Activated effector memory CD4-positive, alpha-beta T cell treated with anti-CD3 and anti-CD28 coated beads, Interleukin-2, amount 50 U/mL, for 16 hours (primary cell): Measurements from ENCODE around the gene COP1.

Experiments used
- DNase-seq: peaks from one replicate; pipeline ENCODE4 v3.0.0-alpha.2; 2020

Gene COP1

DNA sequence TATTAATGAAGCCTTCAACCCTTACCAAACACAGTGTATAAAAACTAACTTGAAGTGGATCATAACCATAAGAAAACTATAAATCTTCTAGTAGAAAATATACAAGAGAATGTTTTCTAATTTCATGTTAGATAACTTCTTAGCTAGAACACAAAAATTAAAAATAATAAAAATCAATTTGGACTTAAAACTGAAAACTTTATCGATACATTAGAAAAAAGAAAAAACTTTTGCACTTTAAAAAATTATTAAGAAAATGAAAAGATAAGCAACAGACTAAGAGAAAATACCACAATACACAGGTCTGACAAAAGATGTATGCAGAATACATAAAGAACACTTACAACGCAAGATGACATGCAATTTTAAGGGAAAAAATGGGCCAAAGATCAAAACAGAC is 8.7 kb downstream of the COP1 start:
- no peak for DNase-seq

DNA sequence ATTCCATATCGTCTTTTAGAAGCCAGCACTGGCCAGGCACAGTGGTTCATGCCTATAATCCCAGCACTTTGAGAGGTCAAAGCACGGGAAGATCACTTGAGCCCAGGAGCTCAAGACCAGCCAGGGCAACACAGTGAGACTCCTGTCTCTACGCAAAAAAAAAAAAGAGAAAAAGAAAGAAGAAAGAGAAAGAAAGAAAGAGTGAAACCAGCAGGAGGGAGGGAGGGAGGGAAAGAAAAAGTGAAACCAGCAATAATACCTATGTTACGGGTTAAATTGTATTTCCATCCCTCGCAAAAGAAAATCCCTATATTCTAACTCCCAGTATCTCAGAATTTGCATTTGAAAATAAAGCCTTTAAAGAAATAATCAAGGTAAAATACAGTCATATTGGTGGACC is 10.4 kb downstream of the COP1 start:
- DNase-seq: no peak

DNA sequence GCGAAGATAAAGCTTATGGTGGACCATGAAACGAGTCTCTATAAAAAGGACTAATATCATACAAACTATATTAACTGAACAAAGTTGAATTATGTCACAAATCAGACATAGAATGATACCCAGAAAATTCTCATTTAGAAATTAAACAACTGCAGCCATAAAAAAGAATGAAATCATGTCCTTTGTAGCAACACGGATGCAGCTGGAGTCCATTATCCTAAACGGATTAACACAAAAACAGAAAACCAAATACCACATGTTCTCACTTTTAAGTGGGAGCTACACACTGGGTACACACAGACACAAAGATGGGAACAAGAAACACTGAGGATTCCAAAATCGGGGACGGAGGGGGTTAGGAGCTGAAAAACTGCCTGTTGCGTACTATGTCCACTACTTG is 11.5 kb downstream of the COP1 start:
- no peak for DNase-seq

DNA sequence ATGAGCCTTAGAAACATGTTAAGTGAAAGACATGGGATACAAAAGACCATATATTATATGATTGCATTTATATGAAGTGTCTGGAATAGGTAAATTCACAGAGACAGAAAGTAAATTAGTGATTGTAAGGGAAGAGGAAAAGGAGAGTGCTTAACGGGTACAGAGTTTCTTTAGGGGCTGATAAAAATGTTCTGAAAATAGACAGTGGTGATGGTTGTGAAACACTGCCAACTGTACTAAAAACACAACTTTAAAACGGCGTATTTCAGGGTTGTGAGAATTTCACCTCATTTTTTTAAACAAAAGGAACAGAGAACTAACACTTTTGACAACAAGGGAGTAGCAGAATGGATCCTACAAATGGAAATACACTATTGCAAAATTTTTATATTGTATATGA is 13.4 kb downstream of the COP1 start:
- no peak for DNase-seq

DNA sequence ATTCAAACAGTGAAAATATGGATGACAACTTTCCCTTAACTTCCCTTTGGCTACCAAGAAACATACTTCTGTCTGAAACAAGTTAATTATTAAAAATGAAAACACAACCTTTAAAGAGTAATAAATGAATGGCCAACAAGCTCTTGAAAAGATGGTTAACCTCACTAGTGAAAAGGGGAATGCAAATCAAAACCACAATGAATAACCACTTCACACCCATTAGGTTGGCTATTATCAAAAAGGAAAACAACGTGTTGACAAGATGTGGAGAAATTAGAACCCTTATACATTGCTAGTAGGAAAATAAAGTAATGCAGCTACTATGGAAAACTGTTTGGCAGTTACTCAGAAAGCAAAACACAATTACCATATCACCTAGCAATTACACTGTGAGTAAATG is 14.1 kb downstream of the COP1 start:
- DNase-seq: no peak

DNA sequence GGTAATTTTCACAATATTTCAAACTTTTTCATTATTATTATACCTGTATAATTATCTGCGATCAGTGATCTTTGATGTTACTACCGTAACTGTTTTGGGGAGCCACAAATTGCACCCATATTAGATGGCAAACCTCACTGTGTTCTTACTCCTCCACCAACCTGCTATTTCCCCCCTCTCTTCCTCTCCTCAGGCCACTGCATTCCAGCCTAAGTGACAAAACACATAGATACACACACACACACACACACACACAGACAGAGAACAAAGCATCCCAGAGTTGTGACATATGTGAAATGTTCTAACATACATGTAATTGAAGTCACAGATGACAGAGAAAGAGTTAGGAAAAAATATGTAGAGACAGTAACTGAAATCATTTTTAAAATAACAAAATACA is 18.5 kb downstream of the COP1 start:
- DNase-seq: no peak

DNA sequence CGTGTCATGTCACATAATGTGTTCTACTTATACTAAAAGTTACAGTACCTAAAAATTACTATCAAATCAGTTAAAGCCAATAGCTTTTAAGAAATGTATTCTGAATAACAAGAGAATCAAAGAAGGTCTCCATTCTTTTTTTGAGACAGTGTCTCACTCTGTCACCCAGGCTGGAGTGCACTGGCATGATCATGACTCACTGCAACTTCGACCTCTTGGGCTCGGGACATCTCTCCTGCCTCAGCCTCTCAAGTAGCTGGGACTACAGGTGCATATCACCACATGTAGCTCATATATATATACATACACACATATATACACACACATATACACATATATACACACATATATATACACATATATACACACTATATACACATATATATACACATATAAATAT is 20.1 kb downstream of the COP1 start:
- no peak for DNase-seq

DNA sequence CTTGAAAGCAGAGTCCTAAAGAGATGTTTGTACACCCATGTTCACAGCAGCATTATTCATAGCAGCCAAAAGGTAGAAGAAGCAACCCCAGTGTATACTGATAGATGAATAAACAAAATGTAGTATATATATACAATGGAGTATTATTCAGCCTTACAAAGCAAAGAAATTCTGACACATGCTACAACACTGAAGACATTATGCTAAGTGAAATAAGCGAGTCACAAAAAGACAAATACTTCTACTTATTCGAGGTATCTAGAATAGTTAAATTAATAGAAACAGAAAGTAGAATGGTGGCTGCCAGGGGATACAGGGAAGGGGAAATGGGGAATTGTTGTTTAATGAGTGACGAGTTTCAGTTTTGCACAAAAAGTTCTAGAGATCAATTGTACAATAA is 23.5 kb downstream of the COP1 start:
- no peak for DNase-seq

DNA sequence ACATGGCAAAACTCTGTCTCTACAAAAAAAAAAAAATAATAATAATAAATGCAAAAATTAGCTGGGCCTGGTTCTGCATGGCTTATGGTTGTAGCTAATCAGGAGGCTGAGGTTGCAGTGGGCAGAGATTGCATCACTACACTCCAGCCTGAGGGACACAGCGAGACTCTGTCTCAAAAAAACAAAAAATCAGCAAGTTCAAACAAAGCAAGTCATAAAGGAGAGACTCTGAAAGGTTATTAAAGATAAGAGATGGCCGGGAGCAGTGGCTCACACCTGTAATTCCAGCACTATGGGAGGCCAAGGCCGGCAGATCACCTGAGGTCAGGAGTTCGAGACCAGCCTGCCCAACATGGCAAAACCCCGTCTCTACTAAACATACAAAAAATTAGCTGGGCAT is 28.8 kb downstream of the COP1 start:
- DNase-seq: no peak

DNA sequence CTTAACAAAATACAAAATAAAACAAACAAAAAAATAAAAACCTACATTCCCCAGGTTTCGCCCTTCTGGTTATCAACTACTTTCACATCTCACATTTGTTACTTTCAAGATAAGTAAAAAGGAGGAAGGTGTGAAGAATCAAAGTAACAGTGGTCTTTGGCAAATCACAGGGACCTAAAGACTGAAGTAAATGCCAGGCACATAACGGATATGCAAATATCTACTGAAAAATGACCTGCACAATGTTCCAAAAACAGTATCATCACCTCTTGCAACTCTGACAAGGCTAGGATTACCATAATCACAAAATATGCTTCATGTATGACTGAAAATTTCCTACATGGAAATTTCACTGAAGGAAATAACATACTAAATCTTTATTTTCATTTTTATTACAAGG is 29.3 kb downstream of the COP1 start:
- no peak for DNase-seq

DNA sequence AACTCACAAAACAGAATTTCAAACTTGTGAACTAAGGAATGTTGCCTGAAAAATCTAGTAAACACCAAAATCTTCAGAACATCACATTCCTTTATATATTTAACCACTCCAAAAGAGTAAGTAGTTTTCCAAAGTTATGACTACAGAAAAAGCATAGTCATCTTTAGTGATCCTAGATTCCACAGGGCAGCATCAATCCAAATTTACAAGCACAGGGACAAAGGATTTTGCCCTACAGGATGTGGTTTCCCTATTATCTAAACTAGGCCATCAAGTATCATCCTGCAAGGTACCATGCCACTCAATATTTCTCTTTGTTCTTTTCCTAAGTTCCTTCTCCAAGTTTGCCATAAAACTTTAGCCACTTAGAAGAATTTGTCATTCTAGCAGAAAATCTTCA is 33.0 kb downstream of the COP1 start:
- DNase-seq: no peak

DNA sequence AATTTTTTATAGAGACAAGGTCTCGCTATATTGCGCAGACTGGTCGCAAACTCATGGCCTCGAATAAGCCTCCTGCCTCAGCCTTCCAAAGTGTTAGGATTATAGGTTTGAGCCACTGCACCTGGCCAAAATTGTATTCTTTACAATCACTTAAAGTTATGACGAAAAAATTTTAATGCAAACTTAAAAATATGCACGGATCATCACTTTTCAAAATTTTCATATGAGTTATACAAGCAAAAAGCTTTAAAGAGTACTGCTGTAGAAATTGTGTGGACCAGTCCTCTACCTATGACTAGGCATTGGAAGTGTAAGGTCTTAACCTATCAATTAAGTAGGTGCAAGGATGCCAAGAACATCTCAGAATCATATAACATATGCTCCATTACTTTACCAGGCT is 34.9 kb downstream of the COP1 start:
- no peak for DNase-seq

DNA sequence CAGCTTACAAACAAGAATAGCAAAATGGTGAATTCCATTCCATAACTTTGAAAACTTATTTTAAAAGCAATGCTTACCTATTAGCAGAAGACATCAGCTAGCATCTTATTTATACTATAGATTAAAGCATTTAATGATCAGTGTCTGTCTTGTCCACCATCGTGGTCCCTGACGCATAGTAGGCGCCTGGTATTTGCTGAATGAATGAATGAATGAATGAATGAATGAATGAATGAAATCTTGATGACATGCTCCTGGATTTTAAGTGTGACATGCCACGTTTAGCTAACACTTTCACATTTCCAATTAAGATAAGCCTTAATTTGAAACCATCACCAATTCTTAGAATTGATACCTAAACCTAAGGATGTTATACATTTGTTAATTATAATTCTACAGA is 39.9 kb downstream of the COP1 start:
- DNase-seq: no peak

DNA sequence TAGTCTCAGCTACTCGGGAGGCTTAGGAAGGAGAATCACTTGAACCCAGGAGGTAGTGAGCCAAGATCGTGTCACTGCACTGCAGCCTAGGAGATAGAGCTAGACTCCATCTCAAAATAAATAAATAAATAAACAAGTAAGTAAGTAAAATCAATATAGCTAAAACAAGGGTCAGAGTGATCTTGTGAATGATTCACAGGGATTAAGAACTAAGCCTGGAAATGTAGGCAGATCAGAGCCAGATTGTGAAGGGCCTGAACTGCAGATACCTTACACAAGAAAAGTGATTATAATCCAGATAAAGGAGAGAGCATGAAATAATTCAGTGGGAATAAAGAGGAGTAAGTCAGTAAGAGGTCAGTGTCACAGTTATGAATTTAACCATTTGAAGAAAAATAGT is 41.5 kb downstream of the COP1 start:
- no peak for DNase-seq

DNA sequence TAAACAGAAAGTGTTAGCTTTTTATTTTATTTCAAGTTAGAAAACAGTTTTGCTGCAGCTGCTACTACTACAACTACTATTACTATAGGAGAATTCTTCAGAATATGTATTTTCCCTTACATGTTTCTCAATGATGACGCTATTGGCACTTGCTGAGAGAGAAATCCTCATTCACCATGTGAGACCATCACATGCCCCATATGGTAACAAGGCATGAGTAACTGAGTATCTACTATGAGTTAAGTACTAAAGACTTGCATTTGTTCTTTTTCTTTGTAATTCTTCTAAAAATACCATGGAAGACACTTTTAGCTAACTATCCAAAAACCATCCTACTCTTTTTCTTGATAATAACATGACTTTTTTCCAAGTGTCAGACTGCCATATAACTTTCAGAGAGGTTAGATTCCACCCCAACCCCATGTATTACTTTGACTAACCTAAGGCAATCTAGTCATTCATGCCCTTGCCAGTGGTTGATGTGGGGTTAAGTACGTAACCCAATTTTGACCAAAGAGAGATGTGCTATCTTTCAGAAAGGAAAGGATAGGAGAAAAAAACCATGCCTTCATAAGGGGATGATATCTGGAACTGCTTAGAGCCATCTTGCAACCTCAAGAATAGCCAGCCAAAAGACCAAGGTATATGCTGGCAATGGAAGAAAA is 42.9 kb downstream of the COP1 start:
- no peak for DNase-seq

DNA sequence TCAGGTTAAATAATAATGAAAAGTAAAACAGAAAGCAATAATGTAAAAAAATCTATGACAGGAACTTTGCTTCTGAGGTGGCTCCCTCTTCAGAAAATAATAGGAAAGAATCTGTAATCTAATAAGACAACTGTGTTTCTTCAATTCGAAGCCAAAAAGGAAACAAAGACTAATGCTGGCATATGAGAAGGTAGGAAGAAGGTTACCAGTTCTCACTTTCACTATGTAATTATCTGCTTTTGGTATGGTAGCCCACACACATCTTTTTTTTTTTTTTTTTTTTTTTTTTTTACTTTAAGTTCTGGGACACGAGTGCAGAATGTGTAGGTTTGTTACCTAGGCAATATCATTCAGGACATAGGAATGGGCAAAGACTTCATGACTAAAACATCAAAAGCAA is 47.1 kb downstream of the COP1 start:
- no peak for DNase-seq

DNA sequence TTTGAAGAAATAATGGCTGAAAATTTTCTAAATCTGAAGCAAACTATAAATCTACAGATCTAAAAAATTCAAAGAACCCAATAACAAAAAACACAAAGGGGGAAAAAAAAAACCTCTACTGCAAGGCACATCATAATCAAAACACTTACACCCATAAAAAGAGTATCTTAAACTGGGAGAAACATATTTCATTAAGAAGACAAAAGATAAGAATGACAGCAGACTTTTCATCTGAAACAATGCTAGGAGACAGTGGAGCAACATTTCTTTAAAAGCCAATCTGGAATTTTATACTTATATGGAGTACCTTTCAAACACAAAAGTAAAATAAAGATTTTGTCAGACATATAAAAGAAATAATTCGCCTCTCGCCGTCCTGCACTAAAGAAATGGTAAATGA is 49.1 kb downstream of the COP1 start:
- no peak for DNase-seq

DNA sequence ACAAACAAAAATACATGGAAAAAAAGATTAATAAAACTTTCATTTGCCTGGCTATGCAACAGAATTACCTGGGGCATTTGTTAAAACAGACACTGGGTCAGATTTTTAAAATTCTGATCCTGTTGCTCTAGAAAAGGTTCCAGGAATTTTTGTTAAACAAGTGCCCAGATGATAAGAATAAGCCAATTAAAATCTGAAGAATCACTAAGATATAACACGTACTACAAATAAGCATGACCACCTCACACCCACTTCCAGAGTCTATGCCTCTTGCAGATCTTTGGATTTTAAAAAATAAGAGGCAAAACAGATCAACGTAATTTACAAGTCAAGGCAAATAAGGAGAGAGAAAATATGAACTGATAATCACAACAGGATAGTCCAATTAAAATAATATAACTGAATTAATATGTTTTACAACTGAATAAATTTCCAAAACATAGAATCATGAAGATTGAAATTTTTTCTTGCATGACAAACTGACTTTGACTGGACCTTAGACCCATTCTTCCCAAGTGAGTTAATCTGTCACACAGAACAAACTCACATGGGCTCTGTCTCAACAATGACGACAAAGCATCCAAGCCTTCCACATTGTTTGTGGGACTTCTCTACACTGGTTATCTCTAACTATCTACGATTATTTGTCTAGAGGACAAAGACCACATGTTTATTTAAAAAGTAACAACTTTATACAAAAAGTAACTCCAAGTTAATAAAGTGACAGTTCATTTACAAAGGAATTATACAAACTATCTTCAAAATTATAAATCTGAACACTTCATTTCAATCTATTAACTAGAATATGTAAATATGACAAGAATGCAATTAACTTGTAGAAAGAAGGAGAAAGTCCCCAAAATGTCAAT is 56.9 kb downstream of the COP1 start:
- DNase-seq: no peak

DNA sequence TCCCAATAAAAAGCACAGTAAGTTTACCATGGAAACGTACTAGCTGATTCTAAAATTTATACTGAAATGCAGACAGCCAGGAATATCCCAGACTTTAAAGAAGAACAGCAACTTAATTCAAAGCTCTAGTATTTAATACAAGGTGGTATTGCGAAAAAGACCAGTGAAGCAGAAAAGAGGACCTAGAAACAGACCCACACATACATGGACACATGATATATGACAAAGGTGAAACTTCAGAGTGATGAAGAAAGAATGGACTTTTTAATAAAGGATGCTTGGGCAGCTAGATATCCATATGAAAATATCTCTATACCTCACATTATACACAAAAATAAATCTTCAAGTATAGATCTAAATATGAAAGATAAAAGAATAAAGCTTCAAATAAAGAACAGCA is 62.6 kb downstream of the COP1 start:
- no peak for DNase-seq

DNA sequence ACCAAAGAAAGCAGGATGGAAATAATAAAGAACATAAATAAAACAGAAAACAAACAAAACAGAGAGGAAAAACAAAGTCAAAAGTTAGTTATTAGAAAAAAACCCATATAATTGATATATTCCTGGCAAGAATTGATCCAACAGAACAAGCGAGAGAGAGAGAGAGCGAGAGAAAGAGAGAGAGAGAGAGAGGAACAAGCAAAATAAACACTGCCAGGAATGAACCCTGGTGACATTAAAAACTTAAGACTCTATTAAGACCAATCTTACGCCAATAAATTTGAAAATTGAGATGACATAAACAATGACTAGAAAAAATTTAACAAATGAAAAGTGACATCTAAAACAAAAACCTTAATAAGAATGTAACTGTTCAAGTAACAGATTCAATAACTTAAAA is 64.1 kb downstream of the COP1 start:
- no peak for DNase-seq

DNA sequence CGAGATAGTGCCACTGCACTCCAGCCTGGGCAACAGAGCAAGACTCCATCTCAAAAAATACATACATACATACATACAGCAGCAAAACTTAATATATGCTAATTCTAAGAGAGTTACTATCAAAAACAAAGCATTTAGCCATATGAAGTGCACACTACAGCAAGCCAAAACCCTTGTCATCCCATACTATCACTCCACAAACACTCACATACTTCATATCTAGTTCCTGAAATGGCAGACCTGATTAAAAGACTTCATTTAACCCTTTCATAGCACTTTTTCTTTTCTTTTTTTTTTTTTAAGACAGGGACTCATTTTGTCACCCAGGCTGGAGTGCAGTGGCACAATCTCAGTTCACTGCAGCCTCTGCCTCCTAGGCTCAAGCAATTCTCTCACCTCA is 65.6 kb downstream of the COP1 start:
- DNase-seq: no peak

DNA sequence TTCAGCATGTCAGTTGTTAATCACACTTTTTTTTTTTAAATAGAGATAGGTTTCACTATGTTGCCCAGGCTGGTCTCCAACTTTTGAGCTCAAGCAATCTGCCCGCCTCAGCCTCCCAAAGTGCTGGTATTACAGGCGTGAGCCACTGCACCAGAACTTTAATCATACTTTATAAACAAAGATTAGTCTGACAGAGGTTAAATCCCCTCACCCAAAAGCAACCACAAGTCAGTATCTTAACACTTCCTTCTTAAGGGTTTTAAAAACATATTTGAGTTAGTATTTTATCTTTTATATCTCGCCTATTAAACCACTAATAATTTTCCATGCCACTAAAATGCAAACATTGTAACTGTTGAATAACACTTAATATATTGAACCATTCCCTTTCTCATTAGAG is 70.2 kb downstream of the COP1 start:
- DNase-seq: no peak

DNA sequence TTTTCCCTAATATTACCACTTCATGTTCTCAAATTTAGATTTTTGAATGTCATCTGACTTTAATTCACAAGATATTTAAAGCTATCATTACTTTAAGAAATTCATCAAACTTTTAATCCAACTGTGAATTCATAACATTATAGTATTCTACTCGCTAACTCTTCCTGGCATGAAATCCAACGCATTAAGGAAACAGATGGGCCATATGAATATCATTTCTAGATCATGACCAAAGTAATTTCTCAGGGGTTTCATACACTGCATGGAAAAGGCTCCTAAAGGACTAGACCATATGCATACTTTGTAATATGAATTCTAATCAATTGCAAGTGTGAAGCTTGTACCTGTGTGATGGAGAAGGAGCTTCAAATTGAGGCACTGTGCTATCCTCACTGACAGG is 72.4 kb downstream of the COP1 start:
- no peak for DNase-seq

DNA sequence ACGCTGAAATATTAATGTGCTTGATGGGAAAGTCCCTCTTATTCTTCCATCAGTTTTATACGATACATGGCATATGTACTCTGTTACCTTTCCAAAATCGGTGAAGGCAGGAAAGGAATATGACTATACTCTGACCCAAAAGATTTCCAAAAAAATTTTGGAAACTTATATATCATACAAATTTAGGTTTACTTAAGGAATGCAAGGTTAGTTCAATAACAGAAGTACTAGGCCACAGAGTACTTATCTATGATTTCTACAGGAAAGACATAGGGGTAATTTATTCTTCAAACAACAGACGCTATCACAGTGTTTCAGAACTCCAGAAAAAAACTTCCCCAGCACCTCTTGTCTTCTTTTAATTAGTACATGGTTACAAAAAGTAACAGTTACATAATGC is 84.8 kb downstream of the COP1 start:
- DNase-seq: no peak

DNA sequence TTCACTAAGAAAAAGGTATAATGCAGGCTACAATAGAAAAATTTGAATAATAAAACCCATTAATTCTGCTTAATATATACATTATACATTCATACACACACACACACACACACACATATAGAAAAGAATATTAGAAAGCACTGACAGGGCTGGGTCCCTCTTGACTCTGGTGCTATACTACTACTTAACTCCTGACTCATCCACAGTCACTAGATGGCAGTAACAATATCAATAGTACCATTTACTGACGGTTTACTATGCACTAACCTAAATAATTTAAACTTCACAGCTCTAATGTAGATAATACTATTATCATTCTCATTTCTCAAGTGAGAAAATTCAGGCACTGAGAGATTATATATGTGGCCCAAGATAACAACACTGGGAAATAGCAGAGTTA is 87.5 kb downstream of the COP1 start:
- no peak for DNase-seq
